Stimulated activated naive CD8-positive, alpha-beta T cell treated with anti-CD3 and anti-CD28 coated beads, Interleukin-15, Interleukin-2, amounts not matched to agents 100 ng/mL and 50 ng/mL, for 24 hours (primary cell): ENCODE data around the gene E2F1.

ENCODE experiments used
- H3K27ac Mint-ChIP-seq: one replicate; pipeline ENCODE4 v1.8.0; 2021; ENCODE audit warnings: mild to moderate bottlenecking, mixed read lengths
- H3K27me3 Mint-ChIP-seq: one replicate; pipeline ENCODE4 v1.8.0; 2021; ENCODE audit warnings: mixed read lengths
- H3K36me3 Mint-ChIP-seq: one replicate; pipeline ENCODE4 v1.8.0; 2021; ENCODE audit warnings: low read depth, mixed read lengths
- H3K4me1 Mint-ChIP-seq: one replicate; pipeline ENCODE4 v1.8.0; 2021; ENCODE audit warnings: low read depth, mixed read lengths
- H3K4me3 Mint-ChIP-seq: one replicate; pipeline ENCODE4 v1.8.0; 2021; ENCODE audit warnings: mild to moderate bottlenecking, mixed read lengths
- H3K9me3 Mint-ChIP-seq: one replicate; pipeline ENCODE4 v1.8.0; 2021; ENCODE audit warnings: mixed read lengths

Gene E2F1

GRCh38 chr20:33672426-33673113, 13.6 kb downstream of the E2F1 start:
- H3K4me1 Mint-ChIP-seq, result peaks cover 25% of the 10 kb centered on the region
- no peaks in the 10 kb centered on the region for H3K27me3 Mint-ChIP-seq
- H3K9me3 Mint-ChIP-seq, result no peaks in the 10 kb centered on the region
- peak overlapping the region; percentile 90 for H3K4me3 Mint-ChIP-seq
- peaks cover 13% of the 10 kb centered on the region for H3K36me3 Mint-ChIP-seq
- H3K27ac Mint-ChIP-seq, result no peak overlapping the region

GRCh38 chr20:33671573-33672288, 14.5 kb downstream of the E2F1 start:
- H3K36me3 Mint-ChIP-seq, result peaks cover 9% of the 10 kb centered on the region
- H3K27ac Mint-ChIP-seq, result no peak overlapping the region
- peaks cover 26% of the 10 kb centered on the region for H3K4me1 Mint-ChIP-seq
- H3K9me3 Mint-ChIP-seq, result no peaks in the 10 kb centered on the region
- no peaks in the 10 kb centered on the region for H3K27me3 Mint-ChIP-seq
- no peak overlapping the region for H3K4me3 Mint-ChIP-seq

- H3K36me3 Mint-ChIP-seq, result peaks cover 4% of the 10 kb centered on the region
- H3K4me3 Mint-ChIP-seq, result no peak overlapping the region
- no peaks in the 10 kb centered on the region for H3K27me3 Mint-ChIP-seq
- peaks cover 33% of the 10 kb centered on the region for H3K4me1 Mint-ChIP-seq
- no peak overlapping the region for H3K27ac Mint-ChIP-seq
- no peaks in the 10 kb centered on the region for H3K9me3 Mint-ChIP-seq
Measured at GRCh38 chr20:33670715-33671499, 15.3 kb downstream of the E2F1 start.

- H3K4me1 Mint-ChIP-seq, result peaks cover 37% of the 10 kb centered on the region
- H3K27me3 Mint-ChIP-seq, result no peaks in the 10 kb centered on the region
- H3K9me3 Mint-ChIP-seq, result no peaks in the 10 kb centered on the region
- no peak overlapping the region for H3K27ac Mint-ChIP-seq
- no peak overlapping the region for H3K4me3 Mint-ChIP-seq
- peaks cover 4% of the 10 kb centered on the region for H3K36me3 Mint-ChIP-seq
Measured at GRCh38 chr20:33669873-33670640, 16.1 kb downstream of the E2F1 start.

GRCh38 chr20:33669224-33669623, 17.0 kb downstream of the E2F1 start:
- peaks cover 4% of the 10 kb centered on the region for H3K36me3 Mint-ChIP-seq

GRCh38 chr20:33668466-33669155, 17.6 kb downstream of the E2F1 start:
- peak overlapping the region; percentile 91 for H3K4me3 Mint-ChIP-seq
- no peaks in the 10 kb centered on the region for H3K27me3 Mint-ChIP-seq
- H3K27ac Mint-ChIP-seq, result peak overlapping the region; percentile 40
- H3K4me1 Mint-ChIP-seq, result peaks cover 40% of the 10 kb centered on the region
- H3K9me3 Mint-ChIP-seq, result no peaks in the 10 kb centered on the region
- peaks cover 4% of the 10 kb centered on the region for H3K36me3 Mint-ChIP-seq

More at GRCh38 chr20:33669224-33669623, 17.0 kb downstream of the E2F1 start:
- H3K27me3 Mint-ChIP-seq, result no peaks in the 10 kb centered on the region
- no peak overlapping the region for H3K27ac Mint-ChIP-seq
- no peaks in the 10 kb centered on the region for H3K9me3 Mint-ChIP-seq
- H3K4me1 Mint-ChIP-seq, result peaks cover 40% of the 10 kb centered on the region
- peak overlapping the region; percentile 91 for H3K4me3 Mint-ChIP-seq

- Mint-ChIP-seq H3K9me3 (no peaks in the 10 kb centered on the region), H3K27ac (peak overlapping the region; percentile 52), H3K27me3 (no peaks in the 10 kb centered on the region), H3K4me3 (peak overlapping the region; percentile 91), H3K36me3 (peaks cover 4% of the 10 kb centered on the region), H3K4me1 (peaks cover 36% of the 10 kb centered on the region)
Measured at GRCh38 chr20:33667676-33668465, 18.3 kb downstream of the E2F1 start.

- H3K4me1 Mint-ChIP-seq, result peaks cover 37% of the 10 kb centered on the region
- no peaks in the 10 kb centered on the region for H3K27me3 Mint-ChIP-seq
- peak overlapping the region; percentile 91 for H3K4me3 Mint-ChIP-seq
- peak overlapping the region; percentile 52 for H3K27ac Mint-ChIP-seq
- H3K9me3 Mint-ChIP-seq, result no peaks in the 10 kb centered on the region
- peaks cover 4% of the 10 kb centered on the region for H3K36me3 Mint-ChIP-seq
Measured at GRCh38 chr20:33667245-33667675, 18.9 kb downstream of the E2F1 start.

GRCh38 chr20:33666293-33667244, 19.6 kb downstream of the E2F1 start, which contains the start of gene ACTL10:
Gene ACTL10 (plus strand): TSS chr20:33666943. CDS start chr20:33667498, 555 bp downstream.
- Mint-ChIP-seq H3K4me1 (peaks cover 37% of the 10 kb centered on the region), H3K27ac (peak within 1 kb of the TSS; percentile 95), H3K4me3 (peak within 1 kb of the TSS; percentile 91), H3K36me3 (peaks cover 4% of the 10 kb centered on the region), H3K9me3 (no peaks in the 10 kb centered on the region), H3K27me3 (no peaks in the 10 kb centered on the region)

GRCh38 chr20:33664762-33665144, 21.4 kb downstream of the E2F1 start:
- Mint-ChIP-seq H3K27ac (peak overlapping the region; percentile 89), H3K36me3 (peaks cover 4% of the 10 kb centered on the region), H3K4me3 (peak overlapping the region; percentile 85), H3K9me3 (no peaks in the 10 kb centered on the region), H3K4me1 (peaks cover 37% of the 10 kb centered on the region), H3K27me3 (no peaks in the 10 kb centered on the region)

GRCh38 chr20:33664085-33664761, 22.0 kb downstream of the E2F1 start:
- Mint-ChIP-seq H3K27me3 (no peaks in the 10 kb centered on the region), H3K27ac (peak overlapping the region; percentile 89), H3K36me3 (peaks cover 4% of the 10 kb centered on the region), H3K9me3 (no peaks in the 10 kb centered on the region), H3K4me3 (peak overlapping the region; percentile 85), H3K4me1 (peaks cover 37% of the 10 kb centered on the region)
